Hepatocyte (in vitro differentiated cells): ENCODE measurements around the gene TIPARP. TPM values are rescaled to one million over a fixed set of nuclear protein-coding genes. Genes with fewer than 3 reads are reported as not detected.

Experiments
- DNase-seq: peaks from one replicate; pipeline ENCODE4 v3.0.0-alpha.2; 2016; ENCODE audit warnings: low spot score
- H2AFZ ChIP-seq: fragments of 200-600 bp; sonication (generic); 2 replicates; pipeline ENCODE4 v1.6.0; 2016; ENCODE audit warnings: antibody characterized with exemption, mild to moderate bottlenecking
- H3K27ac ChIP-seq: fragments of 200-600 bp; sonication (generic); 2 replicates; pipeline ENCODE4 v1.5.1; 2016; ENCODE audit warnings: mild to moderate bottlenecking
- H3K27me3 ChIP-seq: fragments of 200-600 bp; sonication (generic); 2 replicates; pipeline ENCODE4 v1.6.1; 2016
- H3K36me3 ChIP-seq: fragments of 200-600 bp; sonication (generic); replicated peaks from 2 replicates; pipeline ENCODE4 v1.5.1; 2016; ENCODE audit warnings: low read depth; ENCODE audit not compliant: insufficient read depth
- H3K4me1 ChIP-seq: fragments of 200-600 bp; sonication (generic); 2 replicates; pipeline ENCODE4 v1.5.1; 2016; ENCODE audit warnings: mild to moderate bottlenecking, moderate library complexity; ENCODE audit not compliant: insufficient read depth
- H3K4me2 ChIP-seq: fragments of 200-600 bp; sonication (generic); 2 replicates; pipeline ENCODE4 v1.6.0; 2016
- H3K4me3 ChIP-seq: fragments of 200-600 bp; sonication (generic); 2 replicates; pipeline ENCODE4 v1.5.1; 2016; ENCODE audit warnings: mild to moderate bottlenecking
- H3K79me2 ChIP-seq: fragments of 200-600 bp; sonication (generic); 2 replicates; pipeline ENCODE4 v1.6.0; 2017; ENCODE audit warnings: mild to moderate bottlenecking
- H3K9me2 ChIP-seq: fragments of 200-600 bp; sonication (generic); replicated peaks from 2 replicates; pipeline ENCODE4 v1.6.0; 2017; ENCODE audit warnings: mild to moderate bottlenecking; ENCODE audit not compliant: insufficient read depth
- H3K9me3 ChIP-seq: fragments of 200-600 bp; sonication (generic); 2 replicates; pipeline ENCODE4 v1.5.1; 2016; ENCODE audit warnings: low read depth, mild to moderate bottlenecking
- H4K20me1 ChIP-seq: fragments of 200-600 bp; sonication (generic); 2 replicates; pipeline ENCODE4 v1.6.0; 2016; ENCODE audit warnings: mild to moderate bottlenecking; ENCODE audit not compliant: insufficient read depth, poor library complexity, severe bottlenecking
- EZH2 ChIP-seq: fragments of 200-600 bp; sonication (generic); IDR thresholded peaks from 2 replicates; pipeline ENCODE4 v1.6.1; 2016; ENCODE audit warnings: antibody characterized with exemption, mild to moderate bottlenecking, borderline replicate concordance
- EZH2phosphoT487 ChIP-seq: fragments of 200-600 bp; sonication (generic); IDR thresholded peaks from one replicate; pipeline ENCODE4 v1.6.1; 2018; ENCODE audit warnings: antibody characterized with exemption, mild to moderate bottlenecking, low read depth, moderate library complexity; ENCODE audit not compliant: unreplicated experiment, severe bottlenecking
- WGBS: methylation state at CpG from one replicate; pipeline ENCODE4 v1.1.6; 2016; ENCODE audit warnings: low lambda C conversion rate; ENCODE audit errors: missing lambda C conversion rate; 5-methylcytosine and 5-hydroxymethylcytosine counted together
- polyA plus RNA-seq: library from polyadenylated mRNA; unstranded; fragments of >200 nt; fragmentation: Nextera tagmentation; extraction: Ambion mirVana; gene quantifications from 2 replicates; pipeline ENCODE4 v1.2.1, GENCODE V29; 2016
- total RNA-seq: library from RNA; depleted of rRNA; stranded (reverse); fragments of >200 nt; gene quantifications from 2 replicates; pipeline ENCODE4 v1.2.3, GENCODE V29; 2014
- TF ChIP-seq, protein P1 (sequence below): fragments of 200-600 bp; sonication (generic); IDR thresholded peaks from 2 replicates; pipeline ENCODE4 v1.5.1; 2016; ENCODE audit warnings: antibody characterized with exemption, mild to moderate bottlenecking; ENCODE audit not compliant: poor library complexity

TIPARP gene
- total and polyA plus RNA-seq, 2 experiments from 2014 or later: 19.9 to 112 TPM

- no peak overlapping the region for H2AFZ ChIP-seq
- H3K4me2 ChIP-seq: no peak overlapping the region
- no peak overlapping the region for H3K4me3 ChIP-seq
- H3K4me1 ChIP-seq: no peaks in the 10 kb centered on the region
- no peaks in the 10 kb centered on the region for H4K20me1 ChIP-seq
- no peaks in the 10 kb centered on the region for H3K27me3 ChIP-seq
- H3K9me2 ChIP-seq: no peaks in the 10 kb centered on the region
- TF ChIP-seq, protein P1, sequence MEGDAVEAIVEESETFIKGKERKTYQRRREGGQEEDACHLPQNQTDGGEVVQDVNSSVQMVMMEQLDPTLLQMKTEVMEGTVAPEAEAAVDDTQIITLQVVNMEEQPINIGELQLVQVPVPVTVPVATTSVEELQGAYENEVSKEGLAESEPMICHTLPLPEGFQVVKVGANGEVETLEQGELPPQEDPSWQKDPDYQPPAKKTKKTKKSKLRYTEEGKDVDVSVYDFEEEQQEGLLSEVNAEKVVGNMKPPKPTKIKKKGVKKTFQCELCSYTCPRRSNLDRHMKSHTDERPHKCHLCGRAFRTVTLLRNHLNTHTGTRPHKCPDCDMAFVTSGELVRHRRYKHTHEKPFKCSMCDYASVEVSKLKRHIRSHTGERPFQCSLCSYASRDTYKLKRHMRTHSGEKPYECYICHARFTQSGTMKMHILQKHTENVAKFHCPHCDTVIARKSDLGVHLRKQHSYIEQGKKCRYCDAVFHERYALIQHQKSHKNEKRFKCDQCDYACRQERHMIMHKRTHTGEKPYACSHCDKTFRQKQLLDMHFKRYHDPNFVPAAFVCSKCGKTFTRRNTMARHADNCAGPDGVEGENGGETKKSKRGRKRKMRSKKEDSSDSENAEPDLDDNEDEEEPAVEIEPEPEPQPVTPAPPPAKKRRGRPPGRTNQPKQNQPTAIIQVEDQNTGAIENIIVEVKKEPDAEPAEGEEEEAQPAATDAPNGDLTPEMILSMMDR: no peak
- no peak for TF ChIP-seq EZH2phosphoT487
- no peak for TF ChIP-seq EZH2
- H3K79me2 ChIP-seq: no peaks in the 10 kb centered on the region
- no peak overlapping the region for H3K27ac ChIP-seq
- DNase-seq: no peak
- no peaks in the 10 kb centered on the region for H3K9me3 ChIP-seq
- no peaks in the 10 kb centered on the region for H3K36me3 ChIP-seq
- WGBS: 95% methylated on average over 2 of the region's 2 CpGs
Observed at GRCh38 chr3:156657440-156657839, 16.9 kb upstream of the TIPARP start.

- Histone ChIP-seq H3K9me2 (no peaks in the 10 kb centered on the region), H3K36me3 (no peaks in the 10 kb centered on the region), H2AFZ (no peak overlapping the region), H4K20me1 (no peaks in the 10 kb centered on the region), H3K4me3 (no peak overlapping the region), H3K9me3 (no peaks in the 10 kb centered on the region), H3K4me2 (no peak overlapping the region), H3K4me1 (no peaks in the 10 kb centered on the region), H3K27ac (no peak overlapping the region), H3K27me3 (no peaks in the 10 kb centered on the region), H3K79me2 (no peaks in the 10 kb centered on the region)
- 79% methylated on average over 4 of the region's 4 CpGs for WGBS
- DNase-seq: no peak
- TF ChIP-seq, protein P1: no peak
- TF ChIP-seq EZH2phosphoT487: no peak
- TF ChIP-seq EZH2: no peak
Observed at GRCh38 chr3:156657862-156658731, 16.3 kb upstream of the TIPARP start.

DNA sequence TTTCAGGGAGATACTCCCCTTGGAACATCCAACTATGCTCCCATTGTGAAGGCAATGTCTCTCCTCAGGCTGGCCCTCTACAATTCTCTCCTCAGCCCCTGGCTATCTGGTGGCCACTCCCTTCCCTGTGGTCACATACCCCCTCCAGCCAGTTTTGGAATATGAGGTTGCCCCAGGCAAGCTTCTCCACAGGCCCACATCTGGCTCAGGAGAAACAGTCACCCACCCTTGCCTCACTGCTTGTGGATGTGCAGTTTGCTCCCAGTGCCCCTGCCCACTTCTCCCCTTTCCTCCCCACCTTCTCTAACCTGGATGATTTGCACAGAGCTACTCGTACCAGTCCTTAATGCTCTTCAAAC lies 15.7 kb upstream of the TIPARP start:
- Histone ChIP-seq H3K79me2 (no peaks in the 10 kb centered on the region), H3K27ac (no peak overlapping the region), H3K9me2 (no peaks in the 10 kb centered on the region), H3K4me3 (no peak overlapping the region), H3K9me3 (no peaks in the 10 kb centered on the region), H3K27me3 (no peaks in the 10 kb centered on the region), H4K20me1 (no peaks in the 10 kb centered on the region), H3K4me2 (no peak overlapping the region), H3K36me3 (no peaks in the 10 kb centered on the region), H2AFZ (no peak overlapping the region), H3K4me1 (no peaks in the 10 kb centered on the region)
- 79% methylated on average over 1 of the region's 1 CpG for WGBS
- DNase-seq: no peak
- TF ChIP-seq EZH2 (no peak), EZH2phosphoT487 (no peak)
- TF ChIP-seq, protein P1: no peak
